ENCODE results near the gene CD84.
"Not testable (repeated sequence)": the region's sequence is repeated elsewhere in the genome, so short reads cannot be mapped to it uniquely, and the experiment has no call there.

The CD84 gene

GRCh38 chr1:160539990-160540858 lies 39.1 kb downstream of the CD84 start:
- peak; percentile 95 for DNase-seq

GRCh38 chr1:160539684-160539989 lies 39.7 kb downstream of the CD84 start:
- DNase-seq, result no peak

- DNase-seq, result no peak
These were observed 40.2 kb downstream of the CD84 start for GRCh38 chr1:160538985-160539651.

- no peak for DNase-seq
These were observed 41.3 kb downstream of the CD84 start for GRCh38 chr1:160537714-160538665.

- DNase-seq, result peak; percentile 4
These were observed 44.3 kb downstream of the CD84 start for GRCh38 chr1:160534823-160535605.

- not testable (repeated sequence) for DNase-seq
These were observed 46.8 kb downstream of the CD84 start for GRCh38 chr1:160532557-160532813.

- not testable (repeated sequence) for DNase-seq
These were observed 47.3 kb downstream of the CD84 start for GRCh38 chr1:160531809-160532556.

GRCh38 chr1:160529401-160529952 lies 49.8 kb downstream of the CD84 start:
- DNase-seq, result not testable (repeated sequence)

GRCh38 chr1:160523789-160524188 lies 55.5 kb downstream of the CD84 start:
- not testable (repeated sequence) for DNase-seq

- peak; percentile 39 for DNase-seq
These were observed 56.5 kb downstream of the CD84 start, which contains the start of gene SLAMF6 for GRCh38 chr1:160522622-160523345. TSS of gene SLAMF6 (minus strand) at chr1:160523255. CDS start at chr1:160523192, 63 bp downstream.

- DNase-seq, result no peak
These were observed 57.2 kb downstream of the CD84 start for GRCh38 chr1:160522136-160522535.

- DNase-seq, result no peak
These were observed 57.7 kb downstream of the CD84 start for GRCh38 chr1:160521554-160521953.

- DNase-seq, result no peak
These were observed 58.3 kb downstream of the CD84 start for GRCh38 chr1:160520999-160521398.

- no peak for DNase-seq
These were observed 58.7 kb downstream of the CD84 start for GRCh38 chr1:160520582-160520981.

GRCh38 chr1:160519642-160520435 lies 59.5 kb downstream of the CD84 start:
- DNase-seq, result no peak

GRCh38 chr1:160517519-160517918 lies 61.8 kb downstream of the CD84 start:
- not testable (repeated sequence) for DNase-seq

- not testable (repeated sequence) for DNase-seq
These were observed 63.4 kb downstream of the CD84 start for GRCh38 chr1:160515908-160516307.

- DNase-seq, result no peak
These were observed 74.6 kb downstream of the CD84 start for GRCh38 chr1:160504651-160505050.

GRCh38 chr1:160503087-160503486 lies 76.2 kb downstream of the CD84 start:
- no peak for DNase-seq

Data from MV-4-11 (cell line).